Measurements from ENCODE around the gene CIAPIN1. TPM values are rescaled to one million over a fixed set of nuclear protein-coding genes. Genes with fewer than 3 reads are reported as not detected.
A peak's percentile ranks its signal among the peaks of the same experiment; 100 is the strongest.

Gene CIAPIN1
- polyA plus RNA-seq, 1 of the 3 experiments (the other 2 are of a cell fraction): 43.6 TPM

- CTCF ChIA-PET: interaction anchor here (0.6 to 13.6 kb wide), 28 partner anchors 8 to 173 kb away, joined by 3 to 218 read pairs (median 7); partner anchors contain the start of genes ADGRG5, CCDC102A, CIAPIN1 and COQ9
- peak; percentile 55 for DNase-seq
Observed at GRCh38 chr16:57462978-57463362, 15.8 kb upstream of the CIAPIN1 start.

DNA sequence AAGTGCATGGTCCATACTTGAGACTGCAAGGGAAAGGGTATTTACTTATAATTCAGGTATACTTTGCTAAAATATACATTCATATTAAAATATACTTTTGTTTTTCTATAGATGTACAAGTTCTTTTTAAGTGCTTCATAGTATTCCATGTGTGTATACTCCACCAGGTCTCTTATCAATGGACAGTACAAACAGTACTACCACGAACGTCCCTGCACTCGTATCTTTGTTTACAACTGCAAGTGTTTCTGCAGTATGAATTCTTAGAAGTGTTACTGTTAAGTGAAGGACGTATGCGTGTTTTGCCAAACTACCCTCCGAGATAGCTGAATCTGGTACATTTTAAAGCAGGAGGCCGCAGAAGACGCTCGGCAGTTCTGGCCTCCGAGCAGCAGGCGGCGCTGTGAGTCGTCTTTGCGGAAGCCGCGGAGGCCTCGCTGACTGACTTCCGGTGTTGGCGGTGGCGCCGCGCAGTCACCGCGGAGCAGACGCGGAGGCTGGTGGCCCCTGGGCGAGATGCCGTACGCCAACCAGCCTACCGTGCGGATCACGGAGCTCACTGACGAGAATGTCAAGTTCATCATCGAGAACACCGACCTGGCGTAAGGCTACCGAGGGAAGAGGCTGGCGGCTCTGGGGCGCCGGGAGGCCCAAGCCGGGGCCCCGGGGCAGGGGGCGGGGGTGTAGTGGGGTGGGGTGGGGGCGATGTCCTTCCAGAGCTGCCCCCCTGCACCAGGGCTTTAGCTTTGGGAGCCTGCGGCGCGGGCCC is 15.2 kb upstream of the CIAPIN1 start, which contains the start of gene POLR2C:
Gene POLR2C, plus strand, starts transcription at position 471 of the 769 bp plus-strand sequence. Its CDS starts 46 bp downstream, at position 517.
- H3K27ac ChIP-seq (ENCODE audit: low read depth in 2 of 2, low read length in 1 of 2): peak within 1 kb of the TSS; percentile 12 to 89; a peak in 2 of 4 replicates
- H3K4me1 ChIP-seq (ENCODE audit: control insufficient read depth in 1 of 2, insufficient read depth in 2 of 2, low read depth in 1 of 2, low read length in 1 of 2): peaks cover 8 to 13% of the 10 kb centered on the region in 2 experiments; a peak in 1 of 4 replicates
- ChIA-PET CTCF (interaction anchor here (0.6 to 13.6 kb wide), 31 partner anchors 8 to 761 kb away, joined by 3 to 218 read pairs (median 5); partner anchors contain the start of genes ADGRG5, CCDC102A, CIAPIN1 and COQ9), POLR2A (interaction anchor here (1.0 to 3.2 kb wide), 11 partner anchors 8 to 197 kb away, joined by 3 to 17 read pairs (median 7); partner anchors contain the start of genes CIAPIN1, COQ9 and DOK4)
- H3K36me3 ChIP-seq (replicated peaks in 1 of 2; ENCODE audit: control insufficient read depth in 1 of 2, insufficient read depth in 2 of 2, low read length in 1 of 2): peaks cover 32 to 61% of the 10 kb centered on the region in 2 experiments
- WGBS (ENCODE audit: low lambda C conversion rate): 2% methylated on average over 21 of the region's 47 CpGs
- DNase-seq: peak; percentile 92
- peaks cover 8% of the 10 kb centered on the region for H3F3A ChIP-seq (replicated peaks; ENCODE audit: insufficient read depth)
- H3K9ac ChIP-seq: peak within 1 kb of the TSS; percentile 74
- H3K4me2 ChIP-seq: peak within 1 kb of the TSS; percentile 95
- no peaks in the 10 kb centered on the region for H3K27me3 ChIP-seq (ENCODE audit: insufficient read depth)
- H3K9me2 ChIP-seq: no peaks in the 10 kb centered on the region
- H3K79me2 ChIP-seq (ENCODE audit: insufficient read depth): peaks cover 35% of the 10 kb centered on the region
- H4K20me1 ChIP-seq (ENCODE audit: insufficient read depth): no peaks in the 10 kb centered on the region
- H3K4me3 ChIP-seq (ENCODE audit: low read depth in 2 of 2, low read length in 1 of 2): peak within 1 kb of the TSS; percentile 72 to 97
- H2AFZ ChIP-seq (ENCODE audit: low read depth): no peak within 1 kb of the TSS; the same call in 1 of the 2 replicates
- no peaks in the 10 kb centered on the region for H3K9me3 ChIP-seq
- TF ChIP-seq USF2 (IDR thresholded peaks at IDR 0.05; ENCODE audit: borderline replicate concordance, low read depth, low read length) (no peak), NFIC (IDR thresholded peaks at IDR 0.05; ENCODE audit: borderline replicate concordance) (no peak), YY1 (IDR thresholded peaks at IDR 0.05; ENCODE audit: low read depth) (no peak), TAF1 (IDR thresholded peaks at IDR 0.05; ENCODE audit: borderline replicate concordance, low read depth, low read length) (peak; percentile 99), FOXJ3 (CRISPR knock-in tag; IDR thresholded peaks at IDR 0.05) (no peak), SIN3A (IDR thresholded peaks at IDR 0.05; ENCODE audit: borderline replicate concordance, low read depth, low read length) (peak; percentile 39; the same call in 1 of the 2 replicates), GATA2 (CRISPR knock-in tag; IDR thresholded peaks at IDR 0.05) (no peak), GABPA (IDR thresholded peaks at IDR 0.05; ENCODE audit: low read depth) (peak; percentile 96), MEF2A (IDR thresholded peaks at IDR 0.05; ENCODE audit: borderline replicate concordance, low read depth) (no peak), RXRA (IDR thresholded peaks at IDR 0.05; ENCODE audit: borderline replicate concordance, low read depth) (no peak), RAD21 (IDR thresholded peaks at IDR 0.05; ENCODE audit: low read length) (peak; percentile 49), SMC3 (IDR thresholded peaks at IDR 0.05; ENCODE audit: low read depth, low read length) (peak; percentile 46; the same call in 1 of the 2 replicates), POLR2AphosphoS5 (IDR thresholded peaks at IDR 0.05; ENCODE audit: low read depth, low read length) (peak; percentile 98), REST (IDR thresholded peaks at IDR 0.05; ENCODE audit: low read depth, low read length) (0 out of 2 replicates have a peak, but pooled peaks have one; percentile 50), JUND (IDR thresholded peaks at IDR 0.05) (no peak), EP300 (IDR thresholded peaks at IDR 0.05; ENCODE audit: borderline replicate concordance in 1 of 2, low read depth in 1 of 2, low read length in 1 of 2) (no peak; a peak in 1 of 4 replicates), PBX3 (IDR thresholded peaks at IDR 0.05) (no peak)
- TF ChIP-seq, protein P1, sequence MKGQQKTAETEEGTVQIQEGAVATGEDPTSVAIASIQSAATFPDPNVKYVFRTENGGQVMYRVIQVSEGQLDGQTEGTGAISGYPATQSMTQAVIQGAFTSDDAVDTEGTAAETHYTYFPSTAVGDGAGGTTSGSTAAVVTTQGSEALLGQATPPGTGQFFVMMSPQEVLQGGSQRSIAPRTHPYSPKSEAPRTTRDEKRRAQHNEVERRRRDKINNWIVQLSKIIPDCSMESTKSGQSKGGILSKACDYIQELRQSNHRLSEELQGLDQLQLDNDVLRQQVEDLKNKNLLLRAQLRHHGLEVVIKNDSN (IDR thresholded peaks at IDR 0.05; ENCODE audit: borderline replicate concordance, low read depth): no peak

More at GRCh38 chr16:57462978-57463362, 15.8 kb upstream of the CIAPIN1 start:
- Histone ChIP-seq H2AFZ (ENCODE audit: low read depth) (no peak overlapping the region), H3K27me3 (ENCODE audit: insufficient read depth) (no peaks in the 10 kb centered on the region), H3K36me3 (replicated peaks in 1 of 2; ENCODE audit: control insufficient read depth in 1 of 2, insufficient read depth in 2 of 2, low read length in 1 of 2) (peaks cover 37 to 61% of the 10 kb centered on the region in 2 experiments), H3K9ac (peak overlapping the region; percentile 74), H3K4me1 (ENCODE audit: control insufficient read depth in 1 of 2, insufficient read depth in 2 of 2, low read depth in 1 of 2, low read length in 1 of 2) (peaks cover 8 to 13% of the 10 kb centered on the region in 2 experiments; a peak in 1 of 4 replicates), H3K4me3 (ENCODE audit: low read depth in 2 of 2, low read length in 1 of 2) (peak overlapping the region; percentile 72 to 97), H3K9me3 (no peaks in the 10 kb centered on the region), H3K9me2 (no peaks in the 10 kb centered on the region), H3F3A (replicated peaks; ENCODE audit: insufficient read depth) (peaks cover 8% of the 10 kb centered on the region), H3K27ac (ENCODE audit: low read depth in 2 of 2, low read length in 1 of 2) (peak overlapping the region in 1 of 2 experiments; percentile 89; a peak in 2 of 4 replicates), H3K4me2 (peak overlapping the region; percentile 95), H4K20me1 (ENCODE audit: insufficient read depth) (no peaks in the 10 kb centered on the region), H3K79me2 (ENCODE audit: insufficient read depth) (peaks cover 35% of the 10 kb centered on the region)
- TF ChIP-seq TCF12 (IDR thresholded peaks at IDR 0.05): no peak
- peak; percentile 31; the same call in 1 of the 2 replicates for TF ChIP-seq MXI1 (IDR thresholded peaks at IDR 0.05; ENCODE audit: low read depth, low read length)
- POLR2A ChIA-PET: interaction anchor here (1.0 to 3.2 kb wide), 11 partner anchors 8 to 197 kb away, joined by 3 to 17 read pairs (median 7); partner anchors contain the start of genes CIAPIN1, COQ9 and DOK4
- WGBS (ENCODE audit: low lambda C conversion rate): 4% methylated on average over 13 of the region's 16 CpGs
